Tibial nerve (tissue), 3 donors: ENCODE results near the gene FIG4.

ENCODE experiments used
- POLR2A ChIP-seq, 2 donors: fragments of 450-650 bp; IDR thresholded peaks; one replicate each; pipeline ENCODE4 v1.6.1; 2017; ENCODE audit warnings: antibody characterized with exemption in 2 of 2, mild to moderate bottlenecking in 2 of 2, moderate library complexity in 2 of 2
- TF ChIP-seq, protein P1 (sequence below), 5 experiments: fragments of 200-600 bp in 3 of 5; fragments of 450-650 bp in 2 of 5; sonication (generic) in 3 of 5; IDR thresholded peaks; one replicate each; pipeline ENCODE4 v1.5.1; 2016 to 2019; ENCODE audit warnings: antibody characterized with exemption in 5 of 5, mild to moderate bottlenecking in 3 of 5, moderate library complexity in 2 of 5

DNA sequence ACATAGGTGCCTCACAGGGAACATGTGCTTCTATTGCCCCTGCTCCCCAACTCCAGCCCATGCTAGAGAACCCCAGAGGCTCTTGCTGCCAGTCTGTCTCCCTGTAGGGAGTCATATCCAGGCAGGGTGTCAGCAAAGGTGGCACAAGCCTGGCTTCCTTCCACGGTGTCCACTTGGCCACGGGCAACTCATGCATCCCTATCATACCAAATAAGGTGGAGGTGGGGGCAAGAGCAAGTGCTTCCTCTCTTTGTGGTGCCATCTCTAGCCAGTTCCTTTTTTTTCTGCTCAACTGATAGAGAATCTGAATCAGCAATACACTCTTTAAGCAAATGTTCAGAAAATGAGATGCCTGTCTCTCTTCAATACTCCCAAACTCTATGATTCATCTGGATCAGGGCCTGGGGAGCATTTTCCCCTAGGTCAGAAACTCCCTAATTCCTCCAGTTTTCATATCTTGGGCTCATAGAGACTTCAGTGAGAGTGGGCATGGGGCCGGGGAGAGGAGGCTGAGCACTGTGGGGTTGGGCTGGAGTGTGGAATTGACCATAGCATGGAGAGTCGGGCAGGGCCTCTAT is 182.0 kb downstream of the FIG4 start:
- TF ChIP-seq, protein P1, sequence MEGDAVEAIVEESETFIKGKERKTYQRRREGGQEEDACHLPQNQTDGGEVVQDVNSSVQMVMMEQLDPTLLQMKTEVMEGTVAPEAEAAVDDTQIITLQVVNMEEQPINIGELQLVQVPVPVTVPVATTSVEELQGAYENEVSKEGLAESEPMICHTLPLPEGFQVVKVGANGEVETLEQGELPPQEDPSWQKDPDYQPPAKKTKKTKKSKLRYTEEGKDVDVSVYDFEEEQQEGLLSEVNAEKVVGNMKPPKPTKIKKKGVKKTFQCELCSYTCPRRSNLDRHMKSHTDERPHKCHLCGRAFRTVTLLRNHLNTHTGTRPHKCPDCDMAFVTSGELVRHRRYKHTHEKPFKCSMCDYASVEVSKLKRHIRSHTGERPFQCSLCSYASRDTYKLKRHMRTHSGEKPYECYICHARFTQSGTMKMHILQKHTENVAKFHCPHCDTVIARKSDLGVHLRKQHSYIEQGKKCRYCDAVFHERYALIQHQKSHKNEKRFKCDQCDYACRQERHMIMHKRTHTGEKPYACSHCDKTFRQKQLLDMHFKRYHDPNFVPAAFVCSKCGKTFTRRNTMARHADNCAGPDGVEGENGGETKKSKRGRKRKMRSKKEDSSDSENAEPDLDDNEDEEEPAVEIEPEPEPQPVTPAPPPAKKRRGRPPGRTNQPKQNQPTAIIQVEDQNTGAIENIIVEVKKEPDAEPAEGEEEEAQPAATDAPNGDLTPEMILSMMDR (IDR thresholded peaks at IDR 0.05), result no peak
- TF ChIP-seq POLR2A (IDR thresholded peaks at IDR 0.05), result no peak
